ENCODE measurements around the gene HNF4A. TPM values are rescaled to one million over a fixed set of nuclear protein-coding genes. Genes with fewer than 3 reads are reported as not detected.

The HNF4A gene
- total RNA-seq, 2 donors from 2014 or later = 0.78 TPM; not detected in 1

DNA sequence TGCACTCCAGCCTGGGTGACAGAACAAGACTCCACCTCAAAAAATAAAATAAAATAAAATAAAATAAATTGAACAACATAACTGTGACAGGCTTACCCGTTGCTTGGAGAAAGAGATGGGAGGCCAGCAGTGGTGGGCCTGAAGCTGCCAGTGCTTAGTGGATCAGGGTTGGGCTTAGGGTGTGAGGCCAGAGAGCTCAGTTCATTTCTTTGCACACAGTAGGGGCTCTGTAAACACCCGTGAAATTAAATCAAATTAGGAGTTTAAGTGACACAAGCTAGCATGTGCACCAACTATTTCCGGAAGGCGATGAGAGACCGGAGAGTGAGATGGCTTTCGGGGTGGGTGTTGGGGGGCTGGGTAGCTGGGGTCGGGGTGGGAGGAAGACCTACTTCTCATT is 94.4 kb downstream of the HNF4A start:
- H3K4me1 ChIP-seq (ENCODE audit: control insufficient read depth in 1 of 2, low read depth in 2 of 2) = no peaks in the 10 kb centered on the region
- H3K27ac ChIP-seq = no peak overlapping the region
- no peaks in the 10 kb centered on the region for H3K9me3 ChIP-seq
- no peaks in the 10 kb centered on the region for H3K36me3 ChIP-seq
- H3K27me3 ChIP-seq (replicated peaks; ENCODE audit: insufficient read depth) = no peaks in the 10 kb centered on the region
- ATAC-seq (ENCODE audit: insufficient number of reproducible peaks, low FRiP score, low read depth) = no peak
- no peak for DNase-seq (ENCODE audit: low spot score)
- TF ChIP-seq CTCF (IDR thresholded peaks at IDR 0.05) = no peak
- no peak overlapping the region for H3K4me3 ChIP-seq

DNA sequence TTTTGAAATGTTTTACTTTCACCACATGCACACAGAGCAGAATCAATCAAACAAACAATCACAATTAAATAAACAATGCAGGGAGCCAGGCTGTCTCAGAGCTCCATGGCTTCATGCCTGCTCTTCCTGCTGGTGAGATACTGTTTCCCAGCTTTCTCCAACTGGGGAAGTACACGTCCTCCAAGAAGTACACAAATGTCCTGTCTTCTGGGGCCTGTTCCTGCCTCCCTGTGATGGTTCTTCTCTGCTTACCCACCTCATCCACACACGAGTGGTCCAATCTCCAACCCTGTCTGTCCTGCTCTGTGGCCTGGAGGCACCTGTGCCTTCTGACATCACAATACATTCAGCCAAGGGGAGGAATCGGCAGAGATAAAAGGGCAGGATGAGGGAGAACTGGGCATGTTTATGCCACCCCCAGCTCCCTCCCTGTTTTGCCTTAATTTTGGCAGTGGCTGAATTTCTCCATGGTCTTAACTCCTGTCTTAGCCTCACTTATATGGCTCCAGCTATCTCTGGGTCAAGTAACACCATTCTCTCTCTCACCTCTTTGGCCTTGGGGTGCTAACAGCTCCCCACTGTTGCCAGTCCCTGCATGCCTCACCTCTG is 94.9 kb downstream of the HNF4A start:
- Histone ChIP-seq H3K27ac (no peak overlapping the region), H3K4me1 (ENCODE audit: control insufficient read depth in 1 of 2, low read depth in 2 of 2) (no peaks in the 10 kb centered on the region), H3K9me3 (no peaks in the 10 kb centered on the region), H3K27me3 (replicated peaks; ENCODE audit: insufficient read depth) (no peaks in the 10 kb centered on the region), H3K36me3 (no peaks in the 10 kb centered on the region), H3K4me3 (no peak overlapping the region)
- no peak for DNase-seq (ENCODE audit: low spot score)
- ATAC-seq (ENCODE audit: insufficient number of reproducible peaks, low FRiP score, low read depth) = no peak
- no peak for TF ChIP-seq CTCF (IDR thresholded peaks at IDR 0.05)

DNA sequence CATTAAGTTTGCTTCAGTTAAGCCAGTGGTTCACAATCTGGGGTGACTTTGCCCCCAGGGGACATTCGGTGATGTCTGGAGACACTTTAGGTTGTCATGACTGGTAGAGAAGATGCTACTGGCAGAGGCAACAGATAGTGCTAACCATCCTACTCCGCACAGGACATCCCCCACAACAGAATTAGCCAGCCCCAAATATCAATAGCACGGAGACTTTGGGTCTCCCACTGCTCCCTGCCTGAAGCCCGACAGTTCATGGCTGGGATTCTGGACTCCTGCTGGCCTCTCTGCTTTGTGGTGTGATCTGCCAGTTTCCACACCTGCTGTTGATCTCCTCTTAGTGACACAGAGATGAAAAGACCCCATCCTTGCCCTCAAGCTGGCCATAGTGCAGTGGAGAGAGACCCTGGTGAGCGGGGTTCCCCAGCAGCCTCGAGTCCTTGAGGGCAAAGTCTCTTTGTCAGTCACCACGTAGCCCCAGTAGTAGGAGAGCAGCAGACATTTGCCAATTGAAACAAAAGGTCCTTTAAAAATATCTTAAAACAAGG is 95.5 kb downstream of the HNF4A start:
- no peak overlapping the region for H3K4me3 ChIP-seq
- DNase-seq (ENCODE audit: low spot score) = no peak

GRCh38 chr20:44454306-44454963 is 98.9 kb downstream of the HNF4A start:
- DNase-seq (ENCODE audit: low spot score) = no peak

More for the DNA sequence above, 95.5 kb downstream of the HNF4A start:
- H3K27ac ChIP-seq = no peak overlapping the region
- H3K36me3 ChIP-seq = no peaks in the 10 kb centered on the region
- no peaks in the 10 kb centered on the region for H3K27me3 ChIP-seq (replicated peaks; ENCODE audit: insufficient read depth)
- TF ChIP-seq CTCF (IDR thresholded peaks at IDR 0.05) = no peak
- no peaks in the 10 kb centered on the region for H3K4me1 ChIP-seq (ENCODE audit: control insufficient read depth in 1 of 2, low read depth in 2 of 2)
- ATAC-seq (ENCODE audit: insufficient number of reproducible peaks, low FRiP score, low read depth) = no peak
- no peaks in the 10 kb centered on the region for H3K9me3 ChIP-seq

More at GRCh38 chr20:44454306-44454963, 98.9 kb downstream of the HNF4A start:
- Histone ChIP-seq H3K36me3 (no peaks in the 10 kb centered on the region), H3K9me3 (no peaks in the 10 kb centered on the region), H3K4me1 (ENCODE audit: control insufficient read depth in 1 of 2, low read depth in 2 of 2) (no peaks in the 10 kb centered on the region), H3K4me3 (no peak overlapping the region), H3K27ac (no peak overlapping the region), H3K27me3 (replicated peaks; ENCODE audit: insufficient read depth) (no peaks in the 10 kb centered on the region)
- ATAC-seq (ENCODE audit: insufficient number of reproducible peaks, low FRiP score, low read depth) = no peak
- no peak for TF ChIP-seq CTCF (IDR thresholded peaks at IDR 0.05)
